Mononuclear cell (primary cell): Measurements from ENCODE around the gene FUBP3. TPM values are rescaled to one million over a fixed set of nuclear protein-coding genes. Genes with fewer than 3 reads are reported as not detected.
"Not testable (repeated sequence)": the region's sequence is repeated elsewhere in the genome, so short reads cannot be mapped to it uniquely, and the experiment has no call there.

ENCODE experiments used
- H3K27me3 ChIP-seq: 2 replicates; pipeline ENCODE4 v1.6.0; 2011; ENCODE audit warnings: low read length, control low read depth; ENCODE audit not compliant: insufficient read depth
- H3K4me1 ChIP-seq: 2 replicates; pipeline ENCODE4 v1.5.1; 2011; ENCODE audit warnings: mild to moderate bottlenecking, low read length, control low read depth; ENCODE audit not compliant: insufficient read depth
- H3K4me3 ChIP-seq: 2 replicates; pipeline ENCODE4 v1.5.1; 2011; ENCODE audit warnings: mild to moderate bottlenecking, low read length, moderate library complexity
- H3K9me3 ChIP-seq: 2 replicates; pipeline ENCODE4 v1.5.1; 2011; ENCODE audit warnings: low read depth, mild to moderate bottlenecking, control low read depth, low read length
- total RNA-seq: library from RNA; depleted of rRNA; stranded (reverse); fragments of >200 nt; gene quantifications from one replicate; pipeline ENCODE4 v1.2.3, GENCODE V29; 2012

Gene FUBP3
- total RNA-seq, 1 donor, result 20.9 TPM

GRCh38 chr9:130544364-130544763 lies 35.0 kb upstream of the FUBP3 start:
- Histone ChIP-seq H3K4me3 (no peak overlapping the region), H3K27me3 (peaks cover 2% of the 10 kb centered on the region), H3K9me3 (no peaks in the 10 kb centered on the region), H3K4me1 (no peaks in the 10 kb centered on the region)

GRCh38 chr9:130548103-130548502 lies 31.3 kb upstream of the FUBP3 start:
- H3K4me3 ChIP-seq, result no peak overlapping the region
- no peaks in the 10 kb centered on the region for H3K4me1 ChIP-seq
- H3K9me3 ChIP-seq, result no peaks in the 10 kb centered on the region
- H3K27me3 ChIP-seq, result no peaks in the 10 kb centered on the region

- H3K9me3 ChIP-seq, result no peaks in the 10 kb centered on the region
- H3K27me3 ChIP-seq, result no peaks in the 10 kb centered on the region
- no peaks in the 10 kb centered on the region for H3K4me1 ChIP-seq
Measured at GRCh38 chr9:130549093-130549735, 30.2 kb upstream of the FUBP3 start.

GRCh38 chr9:130554606-130555005 lies 24.8 kb upstream of the FUBP3 start:
- H3K4me1 ChIP-seq, result no peaks in the 10 kb centered on the region
- no peak overlapping the region for H3K4me3 ChIP-seq
- H3K27me3 ChIP-seq, result no peaks in the 10 kb centered on the region
- H3K9me3 ChIP-seq, result no peaks in the 10 kb centered on the region

More at GRCh38 chr9:130549093-130549735, 30.2 kb upstream of the FUBP3 start:
- no peak overlapping the region for H3K4me3 ChIP-seq

GRCh38 chr9:130555061-130555460 lies 24.3 kb upstream of the FUBP3 start:
- Histone ChIP-seq H3K27me3 (no peaks in the 10 kb centered on the region), H3K4me3 (no peak overlapping the region), H3K4me1 (no peaks in the 10 kb centered on the region), H3K9me3 (no peaks in the 10 kb centered on the region)

- Histone ChIP-seq H3K4me3 (no peak overlapping the region), H3K27me3 (no peaks in the 10 kb centered on the region), H3K4me1 (no peaks in the 10 kb centered on the region), H3K9me3 (no peaks in the 10 kb centered on the region)
Measured at GRCh38 chr9:130555968-130556367, 23.4 kb upstream of the FUBP3 start.

GRCh38 chr9:130556396-130557076 lies 22.8 kb upstream of the FUBP3 start:
- H3K9me3 ChIP-seq, result no peaks in the 10 kb centered on the region
- no peaks in the 10 kb centered on the region for H3K4me1 ChIP-seq
- no peak overlapping the region for H3K4me3 ChIP-seq
- no peaks in the 10 kb centered on the region for H3K27me3 ChIP-seq

- no peaks in the 10 kb centered on the region for H3K4me1 ChIP-seq
Measured at GRCh38 chr9:130557077-130557468, 22.3 kb upstream of the FUBP3 start.

GRCh38 chr9:130561056-130561455 lies 18.3 kb upstream of the FUBP3 start:
- Histone ChIP-seq H3K4me3 (no peak overlapping the region), H3K27me3 (no peaks in the 10 kb centered on the region), H3K4me1 (no peaks in the 10 kb centered on the region), H3K9me3 (no peaks in the 10 kb centered on the region)

More at GRCh38 chr9:130557077-130557468, 22.3 kb upstream of the FUBP3 start:
- Histone ChIP-seq H3K9me3 (no peaks in the 10 kb centered on the region), H3K27me3 (no peaks in the 10 kb centered on the region), H3K4me3 (no peak overlapping the region)

GRCh38 chr9:130562525-130562924 lies 16.9 kb upstream of the FUBP3 start:
- not testable (repeated sequence) for H3K4me3 ChIP-seq

GRCh38 chr9:130563797-130564196 lies 15.6 kb upstream of the FUBP3 start:
- Histone ChIP-seq H3K4me1 (no peaks in the 10 kb centered on the region), H3K27me3 (no peaks in the 10 kb centered on the region), H3K9me3 (no peaks in the 10 kb centered on the region), H3K4me3 (no peak overlapping the region)

More at GRCh38 chr9:130562525-130562924, 16.9 kb upstream of the FUBP3 start:
- H3K27me3 ChIP-seq, H3K9me3 ChIP-seq, H3K4me1 ChIP-seq: not testable (repeated sequence)

- H3K9me3 ChIP-seq, result no peaks in the 10 kb centered on the region
- no peaks in the 10 kb centered on the region for H3K27me3 ChIP-seq
- H3K4me3 ChIP-seq, result no peak overlapping the region
- H3K4me1 ChIP-seq, result no peaks in the 10 kb centered on the region
Measured at GRCh38 chr9:130565792-130566191, 13.6 kb upstream of the FUBP3 start.

- Histone ChIP-seq H3K4me1 (no peaks in the 10 kb centered on the region), H3K9me3 (no peaks in the 10 kb centered on the region), H3K27me3 (no peaks in the 10 kb centered on the region), H3K4me3 (no peak overlapping the region)
Measured at GRCh38 chr9:130570208-130570607, 9.2 kb upstream of the FUBP3 start.

GRCh38 chr9:130575514-130575913 lies 3.9 kb upstream of the FUBP3 start:
- Histone ChIP-seq H3K9me3 (no peaks in the 10 kb centered on the region), H3K27me3 (no peaks in the 10 kb centered on the region), H3K4me1 (peaks cover 17% of the 10 kb centered on the region), H3K4me3 (no peak overlapping the region)

- Histone ChIP-seq H3K9me3 (no peaks in the 10 kb centered on the region), H3K4me1 (peaks cover 23% of the 10 kb centered on the region), H3K27me3 (no peaks in the 10 kb centered on the region), H3K4me3 (no peak overlapping the region)
Measured at GRCh38 chr9:130576176-130576575, 3.2 kb upstream of the FUBP3 start.
